HG03175 (cell line): ENCODE results near the gene RMI2.
"Not testable (repeated sequence)": the region's sequence is repeated elsewhere in the genome, so short reads cannot be mapped to it uniquely, and the experiment has no call there.

Experiments used
- ATAC-seq: cut with Tn5 transposase; IDR thresholded peaks from one replicate; pipeline ENCODE4 v1.9.1; 2021; ENCODE audit warnings: mild to moderate bottlenecking, moderate library complexity; ENCODE audit not compliant: unreplicated experiment

The RMI2 gene

DNA sequence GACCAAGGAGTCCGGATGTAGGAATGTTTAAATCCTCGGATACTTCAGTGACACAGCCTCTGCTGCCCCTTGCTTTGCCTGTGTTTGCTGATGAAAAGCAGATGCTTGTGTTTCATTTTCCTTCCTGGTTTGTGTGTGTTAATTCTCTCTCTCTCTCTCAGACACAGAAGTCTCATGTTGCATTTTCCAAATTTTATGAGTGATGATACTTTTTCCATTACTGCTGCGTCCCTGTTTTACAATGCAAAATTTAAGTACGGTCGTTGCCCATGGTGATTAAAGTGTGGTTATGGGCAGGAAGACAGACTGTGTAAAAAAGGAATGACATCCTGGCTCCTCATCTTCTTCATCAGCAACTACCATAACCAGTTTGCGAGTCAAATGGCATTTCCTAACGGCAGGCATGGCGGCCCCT is 5.7 kb downstream of the RMI2 start:
- ATAC-seq: no peak

GRCh38 chr16:11353158-11353557 is 7.9 kb downstream of the RMI2 start:
- ATAC-seq: no peak

GRCh38 chr16:11354407-11354732 is 9.1 kb downstream of the RMI2 start:
- ATAC-seq: peak; percentile 43

DNA sequence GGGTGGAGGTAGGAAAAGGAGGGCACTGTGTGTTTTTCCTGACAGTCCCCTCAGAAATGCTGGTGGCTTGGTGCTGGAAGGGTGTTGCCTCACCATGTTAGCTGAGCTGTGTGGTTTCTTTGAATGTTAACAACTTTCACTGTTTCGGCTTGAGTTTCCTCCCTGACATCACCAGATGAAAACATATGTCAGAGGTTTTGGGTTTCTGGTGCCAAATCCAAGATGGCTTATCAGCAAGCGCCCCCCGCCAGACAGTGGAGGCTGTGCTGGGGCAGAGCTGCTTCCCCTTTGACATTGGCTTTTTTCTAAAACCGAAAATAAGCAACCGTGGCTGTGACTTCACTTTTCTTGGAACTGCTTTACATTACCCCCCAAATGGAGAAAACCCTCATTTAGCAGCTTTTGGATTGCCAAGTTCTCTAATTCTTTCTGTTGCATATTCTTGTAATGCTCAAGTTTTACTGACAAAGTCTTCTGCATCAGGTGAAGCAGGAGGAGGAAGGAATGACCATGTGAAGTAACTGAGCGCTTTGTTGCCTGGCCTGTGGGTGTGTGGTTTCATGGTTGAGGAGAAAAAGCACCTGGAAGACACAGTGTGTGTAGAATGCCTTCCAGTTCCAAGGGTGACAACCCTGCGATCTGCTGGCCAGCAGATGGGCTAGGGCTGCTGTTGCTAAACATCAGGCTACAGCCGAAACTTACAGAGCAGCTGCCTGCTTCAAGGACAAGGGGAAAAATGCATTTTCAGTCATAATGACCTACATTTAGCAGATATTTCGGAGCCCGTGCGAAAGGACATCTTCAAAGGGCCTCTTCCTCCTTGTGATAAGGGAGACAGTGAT is 9.7 kb downstream of the RMI2 start:
- peak; percentile 76 for ATAC-seq

DNA sequence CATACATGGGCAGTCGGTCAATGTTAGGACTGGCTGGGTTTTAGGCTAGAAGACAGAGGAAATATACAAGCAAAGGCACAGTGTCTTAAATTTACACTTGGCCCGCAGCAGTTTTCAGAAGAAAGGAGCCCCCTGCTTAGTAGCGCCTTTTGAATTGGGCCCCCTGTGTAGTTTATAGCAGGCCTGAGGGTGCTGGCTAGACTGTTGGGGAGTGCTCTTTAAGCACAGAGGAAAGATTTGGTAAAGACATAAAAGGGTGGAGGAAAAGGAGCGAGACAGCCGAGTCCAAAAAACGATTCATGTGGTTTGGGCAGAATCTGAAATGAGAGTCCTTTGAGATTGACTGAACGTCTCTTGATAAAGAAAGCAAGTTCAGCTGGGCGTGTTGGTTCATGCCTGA is 10.6 kb downstream of the RMI2 start:
- no peak for ATAC-seq

DNA sequence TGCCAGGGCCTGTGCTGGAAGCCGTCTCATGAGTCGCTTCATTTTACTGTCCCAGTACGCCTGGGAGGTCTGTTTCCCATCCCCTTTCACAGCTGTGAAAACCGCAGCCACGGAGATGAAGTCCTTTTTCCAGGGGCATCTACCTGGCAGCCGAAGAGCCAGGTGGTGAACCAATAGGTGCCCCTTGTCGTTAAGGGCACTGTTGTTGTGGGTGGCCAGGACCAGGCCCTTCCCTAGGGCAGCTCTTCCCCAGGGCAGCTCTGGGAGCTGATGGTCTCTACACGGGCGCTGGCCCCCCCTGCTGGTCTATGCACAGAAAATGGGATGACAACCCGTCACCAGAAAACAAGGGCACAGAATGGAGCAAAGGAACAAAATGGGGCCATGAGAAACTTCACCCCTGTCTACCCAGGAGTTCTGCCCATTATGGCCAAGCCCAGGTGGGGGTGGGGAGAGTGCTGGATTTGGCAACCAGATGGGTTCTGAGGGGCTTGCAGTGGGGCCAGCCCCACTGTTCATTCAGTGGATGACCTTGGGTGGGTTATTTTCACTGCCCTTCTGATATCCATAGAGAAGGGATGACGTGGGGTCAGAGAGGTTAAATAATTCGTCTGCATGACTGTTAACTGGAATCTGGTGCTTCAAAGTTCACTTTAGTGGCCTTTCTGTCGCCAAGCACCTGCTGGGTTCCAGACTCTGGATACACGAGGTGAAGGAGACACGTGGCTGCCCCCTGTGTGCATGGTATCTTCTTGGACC is 11.5 kb downstream of the RMI2 start:
- no peak for ATAC-seq

- no peak for ATAC-seq
Measured at GRCh38 chr16:11358531-11358930, 13.3 kb downstream of the RMI2 start.

DNA sequence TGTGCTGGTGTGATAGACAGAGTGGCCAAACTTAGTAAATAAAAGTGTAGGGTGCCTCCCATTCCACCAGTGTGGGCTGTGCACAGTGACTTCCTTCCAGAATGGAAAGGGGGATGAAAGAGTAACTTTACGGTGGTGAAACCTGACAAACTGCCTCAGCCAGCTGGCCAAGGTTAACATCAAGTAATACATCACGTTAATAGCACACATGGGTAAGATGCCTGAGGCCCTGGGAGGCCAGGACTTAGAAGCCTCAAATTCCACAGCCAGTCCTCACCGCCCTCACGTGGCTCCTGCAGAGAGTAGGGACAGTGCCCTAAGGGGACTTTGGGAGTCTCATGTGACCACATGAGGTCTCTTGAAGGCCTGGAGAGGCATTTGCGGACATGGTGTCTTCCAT is 14.1 kb downstream of the RMI2 start:
- no peak for ATAC-seq

DNA sequence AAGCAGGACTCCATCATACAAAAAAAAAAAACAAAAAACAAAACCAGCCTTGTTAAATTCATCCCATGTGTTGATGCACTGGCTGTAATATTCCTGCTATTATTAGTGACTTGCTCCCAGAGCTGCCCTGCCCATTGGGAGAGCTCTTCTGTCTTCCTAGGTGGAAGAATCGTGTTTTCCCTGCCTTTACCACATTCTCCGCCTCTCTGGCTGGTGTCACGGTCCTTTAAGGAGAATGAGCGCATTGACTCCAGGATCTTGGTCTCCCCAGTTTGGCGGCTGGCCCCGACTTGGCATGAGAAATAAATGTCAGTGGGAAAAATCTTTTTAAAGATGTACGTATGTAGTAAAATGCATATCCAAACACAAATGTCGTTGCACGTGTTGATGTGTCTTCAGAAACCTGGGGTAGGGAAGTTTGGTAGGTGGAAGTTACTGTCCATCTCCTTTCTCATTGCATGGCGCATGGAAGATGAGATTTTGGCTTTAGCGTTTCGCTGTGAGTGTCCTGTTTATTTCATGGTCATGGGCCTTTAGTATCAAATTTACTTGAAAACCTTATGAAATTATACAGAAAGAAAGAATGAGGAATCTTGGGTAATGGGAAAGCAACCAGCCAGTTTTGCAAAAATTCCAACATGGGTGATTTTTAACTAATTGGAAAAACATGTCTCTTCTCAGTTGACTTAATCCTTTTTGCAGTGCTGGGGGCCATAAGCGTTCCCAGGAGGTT is 15.5 kb downstream of the RMI2 start:
- ATAC-seq: no peak

GRCh38 chr16:11361701-11362451 is 16.6 kb downstream of the RMI2 start:
- ATAC-seq: peak; percentile 58

GRCh38 chr16:11363927-11364258 is 18.6 kb downstream of the RMI2 start:
- ATAC-seq: no peak

GRCh38 chr16:11367483-11367906 is 22.2 kb downstream of the RMI2 start:
- no peak for ATAC-seq

- peak; percentile 73 for ATAC-seq
Measured at GRCh38 chr16:11370084-11370931, 25.0 kb downstream of the RMI2 start.

DNA sequence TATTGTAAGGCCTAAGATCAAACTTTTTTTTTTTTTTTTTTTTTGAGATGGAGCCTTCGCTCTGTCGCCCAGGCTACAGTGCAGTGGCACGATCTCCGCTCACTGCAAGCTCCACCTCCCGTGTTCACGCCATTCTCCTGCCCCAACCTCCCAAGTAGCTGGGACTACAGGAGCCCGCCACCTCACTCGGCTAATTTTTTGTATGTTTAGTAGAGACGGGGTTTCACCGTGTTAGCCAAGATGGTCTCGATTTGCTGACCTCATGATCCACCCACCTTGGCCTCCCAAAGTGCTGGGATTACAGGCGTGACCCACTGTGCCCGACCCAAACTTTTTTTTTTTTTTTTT is 25.6 kb downstream of the RMI2 start:
- ATAC-seq: not testable (repeated sequence)

DNA sequence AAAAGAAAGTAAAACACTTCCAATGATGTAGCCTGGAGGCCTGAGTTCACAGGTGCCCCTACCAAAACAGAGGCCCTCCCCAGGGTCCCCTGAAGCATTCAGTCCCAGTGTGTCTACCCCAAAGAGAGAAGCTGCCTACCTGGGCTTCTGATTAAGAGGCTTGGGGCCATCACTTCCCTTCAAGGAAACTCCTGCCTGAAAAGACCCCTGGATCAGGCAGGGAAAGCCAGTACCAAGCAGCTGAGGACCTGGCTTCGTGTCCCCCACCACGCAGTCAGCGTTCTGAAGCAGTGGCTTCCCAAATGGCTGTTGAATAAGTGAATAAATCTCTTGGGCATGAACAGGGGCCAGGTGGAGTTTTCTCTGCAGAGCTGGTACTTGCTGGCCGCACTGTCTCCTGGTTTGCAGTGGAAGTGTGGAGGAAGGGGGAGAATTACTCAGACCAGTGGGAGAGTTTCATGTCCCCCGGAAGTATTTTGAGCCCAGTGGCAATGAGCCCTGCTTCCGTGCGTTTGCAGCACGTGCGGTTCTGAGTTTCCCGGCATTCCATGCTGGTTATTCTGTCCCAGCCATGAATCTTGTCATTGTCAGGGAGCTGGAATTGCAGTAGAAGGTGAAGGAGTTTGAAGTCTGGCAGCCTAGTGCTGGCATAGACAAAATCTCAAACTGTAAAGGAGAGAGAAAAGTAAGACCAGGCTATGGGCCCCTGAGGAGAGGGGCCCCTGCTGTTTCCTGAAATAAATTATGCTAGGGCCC is 27.0 kb downstream of the RMI2 start:
- no peak for ATAC-seq

GRCh38 chr16:11372829-11373306 is 27.6 kb downstream of the RMI2 start:
- no peak for ATAC-seq

DNA sequence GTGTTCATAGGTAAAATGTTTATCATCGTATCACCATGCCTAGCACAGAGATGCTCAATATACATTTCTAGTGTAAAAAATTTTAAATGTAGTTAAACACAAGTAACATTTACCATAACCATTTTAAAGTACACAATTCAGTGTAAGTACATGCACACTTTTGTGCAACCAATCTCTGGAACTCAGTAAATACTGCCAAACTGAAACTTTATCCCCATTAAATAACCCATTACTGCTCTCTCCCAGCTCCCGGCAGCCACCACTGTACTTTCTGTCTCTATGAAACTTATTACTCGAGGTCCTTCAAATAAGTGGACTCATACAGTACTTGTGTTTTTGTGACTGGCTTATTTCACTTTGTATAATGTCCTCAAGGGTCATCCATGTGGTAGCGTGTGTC is 29.0 kb downstream of the RMI2 start:
- ATAC-seq: no peak

DNA sequence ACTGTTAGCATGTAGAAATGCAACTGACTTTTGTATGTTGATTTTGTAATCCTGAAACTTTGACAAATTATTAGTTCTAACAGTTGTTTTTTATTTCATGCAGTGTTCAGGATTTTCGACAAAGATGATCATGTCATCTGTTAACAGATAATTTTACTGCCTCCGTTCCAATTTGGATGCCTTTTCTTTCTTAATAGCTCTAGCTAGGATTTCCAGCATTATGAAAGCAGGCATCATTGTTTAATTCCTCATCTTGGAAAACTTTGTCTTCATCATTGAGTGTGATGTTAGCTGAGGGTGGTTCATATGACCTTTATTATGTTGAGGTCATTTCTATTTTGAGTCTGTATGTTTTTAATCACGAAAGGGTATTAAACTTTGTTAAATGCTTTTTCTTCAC is 31.9 kb downstream of the RMI2 start:
- ATAC-seq: no peak

- ATAC-seq: not testable (repeated sequence)
Measured at GRCh38 chr16:11378951-11379350, 33.7 kb downstream of the RMI2 start.
